ENCODE results near the gene OTOA.
"Not testable (repeated sequence)": the region's sequence is repeated elsewhere in the genome, so short reads cannot be mapped to it uniquely, and the experiment has no call there.

GRCh38 chr16:21731233-21731632 is 67.5 kb downstream of the OTOA start:
- not testable (repeated sequence) for TF ChIP-seq CTCF, EZH2 (IDR thresholded peaks at IDR 0.05)
